ENCODE measurements around the gene GZMM.

Gene GZMM

GRCh38 chr19:514166-514663 is 29.6 kb upstream of the GZMM start:
- Histone ChIP-seq H3K36me3 (ENCODE audit: control insufficient read depth in 1 of 2, insufficient read depth in 2 of 2, low read length in 2 of 2) (peaks cover 12 to 15% of the 10 kb centered on the region in 2 experiments), H3K9me3 (ENCODE audit: insufficient read depth, low read depth, low read length) (peaks cover 3% of the 10 kb centered on the region), H3K4me3 (ENCODE audit: low read depth, low read length) (peak overlapping the region; percentile 38), H3K4me2 (ENCODE audit: low read length) (no peak overlapping the region), H3K27me3 (ENCODE audit: insufficient read depth, low read length) (no peaks in the 10 kb centered on the region), H3K79me2 (ENCODE audit: control insufficient read depth, insufficient read depth, low read length, poor library complexity) (no peaks in the 10 kb centered on the region), H3K27ac (ENCODE audit: low read depth, low read length) (no peak overlapping the region), H3K18ac (ENCODE audit: low read length) (no peak overlapping the region), H3K9ac (ENCODE audit: low read length) (no peak overlapping the region), H2AK5ac (ENCODE audit: low read length) (no peak overlapping the region), H2AFZ (ENCODE audit: insufficient read depth, low read length, poor library complexity) (no peak overlapping the region), H3K4ac (ENCODE audit: low read depth, low read length) (no peak overlapping the region), H3K79me1 (ENCODE audit: low read length) (peaks cover 6% of the 10 kb centered on the region), H2BK5ac (ENCODE audit: low read depth, low read length, poor library complexity) (no peak overlapping the region), H2BK120ac (ENCODE audit: insufficient read depth, low read length, poor library complexity) (no peak overlapping the region), H3K14ac (ENCODE audit: low read length) (no peak overlapping the region), H3K4me1 (ENCODE audit: control insufficient read depth in 1 of 2, insufficient read depth in 2 of 2, low read length in 2 of 2) (peaks cover 15 to 27% of the 10 kb centered on the region in 2 experiments), H4K8ac (ENCODE audit: low read depth, low read length) (no peak overlapping the region), H3K23ac (ENCODE audit: low read length) (no peak overlapping the region), H2BK12ac (ENCODE audit: low read length) (no peak overlapping the region), H4K91ac (ENCODE audit: low read depth, low read length) (no peak overlapping the region), H4K12ac (ENCODE audit: low read depth, low read length) (no peak overlapping the region)
- no CpG with 5 or more reads among the region's 9 CpGs for WGBS (ENCODE audit: extremely low coverage, insufficient coverage, insufficient read length)
- no peak for DNase-seq

DNA sequence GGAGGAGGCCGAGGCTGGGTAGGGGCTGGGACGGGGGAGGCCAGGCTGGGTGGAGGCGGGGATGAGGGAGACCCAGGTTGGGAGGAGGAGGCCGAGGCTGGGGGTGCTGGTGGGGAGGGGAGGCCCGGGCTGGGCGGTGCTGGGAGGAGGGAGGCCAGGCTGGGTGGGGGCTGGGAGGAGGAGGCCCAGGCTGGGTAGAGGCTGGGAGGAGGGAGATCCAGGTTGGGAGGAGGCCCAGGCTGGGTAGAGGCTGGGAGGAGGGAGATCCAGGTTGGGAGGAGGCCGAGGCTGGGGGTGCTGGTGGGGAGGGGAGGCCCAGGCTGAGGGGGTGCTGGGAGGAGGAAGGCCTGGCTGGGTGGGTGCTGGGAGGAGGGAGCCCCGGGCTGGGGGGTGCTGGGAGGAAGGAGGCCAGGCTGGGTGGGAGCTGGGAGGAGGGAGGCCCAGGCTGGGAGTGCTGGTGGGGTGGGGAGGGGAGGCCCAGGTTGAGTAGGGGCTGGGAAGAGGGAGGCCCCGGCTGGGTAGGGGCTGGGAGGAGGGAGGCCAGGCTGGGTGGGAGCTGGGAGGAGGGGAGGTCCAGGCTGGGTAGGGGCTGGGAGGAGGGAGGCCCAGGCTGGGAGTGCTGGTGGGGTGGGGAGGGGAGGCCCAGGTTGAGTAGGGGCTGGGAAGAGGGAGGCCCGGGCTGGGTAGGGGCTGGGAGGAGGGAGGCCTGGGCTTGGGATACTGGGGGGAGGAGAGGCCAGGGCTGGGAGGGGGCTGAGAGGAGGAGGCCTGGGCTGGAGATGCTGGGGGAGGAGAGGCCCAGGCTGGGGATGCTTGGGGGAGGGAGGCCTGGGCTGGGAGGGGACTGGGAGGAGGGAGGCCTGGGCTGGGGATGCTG is 25.9 kb upstream of the GZMM start:
- DNase-seq: no peak
- Histone ChIP-seq H2BK5ac (ENCODE audit: low read depth, low read length, poor library complexity) (no peak overlapping the region), H2BK12ac (ENCODE audit: low read length) (no peak overlapping the region), H2BK120ac (ENCODE audit: insufficient read depth, low read length, poor library complexity) (no peak overlapping the region), H4K8ac (ENCODE audit: low read depth, low read length) (no peak overlapping the region), H4K12ac (ENCODE audit: low read depth, low read length) (no peak overlapping the region), H2AK5ac (ENCODE audit: low read length) (no peak overlapping the region), H3K36me3 (ENCODE audit: control insufficient read depth in 1 of 2, insufficient read depth in 2 of 2, low read length in 2 of 2) (peaks cover 8 to 17% of the 10 kb centered on the region in 2 experiments), H3K4ac (ENCODE audit: low read depth, low read length) (no peak overlapping the region), H3K27ac (ENCODE audit: low read depth, low read length) (no peak overlapping the region), H3K4me1 (ENCODE audit: control insufficient read depth in 1 of 2, insufficient read depth in 2 of 2, low read length in 2 of 2) (peaks cover 4 to 12% of the 10 kb centered on the region in 2 experiments), H3K14ac (ENCODE audit: low read length) (no peak overlapping the region), H3K79me1 (ENCODE audit: low read length) (no peaks in the 10 kb centered on the region), H4K91ac (ENCODE audit: low read depth, low read length) (no peak overlapping the region), H3K79me2 (ENCODE audit: control insufficient read depth, insufficient read depth, low read length, poor library complexity) (no peaks in the 10 kb centered on the region), H3K18ac (ENCODE audit: low read length) (no peak overlapping the region), H3K4me3 (ENCODE audit: low read depth, low read length) (no peak overlapping the region), H2AFZ (ENCODE audit: insufficient read depth, low read length, poor library complexity) (no peak overlapping the region), H3K27me3 (ENCODE audit: insufficient read depth, low read length) (no peaks in the 10 kb centered on the region), H3K9ac (ENCODE audit: low read length) (no peak overlapping the region), H3K4me2 (ENCODE audit: low read length) (no peak overlapping the region), H3K23ac (ENCODE audit: low read length) (no peak overlapping the region), H3K9me3 (ENCODE audit: insufficient read depth, low read depth, low read length) (peaks cover 8% of the 10 kb centered on the region)
- WGBS (ENCODE audit: extremely low coverage, insufficient coverage, insufficient read length): no CpG with 5 or more reads among the region's 10 CpGs

- no peak overlapping the region for H3K23ac ChIP-seq (ENCODE audit: low read length)
- no peak overlapping the region for H3K4me2 ChIP-seq (ENCODE audit: low read length)
- no peak overlapping the region for H4K91ac ChIP-seq (ENCODE audit: low read depth, low read length)
These were observed 25.1 kb upstream of the GZMM start for GRCh38 chr19:518598-519231.

GRCh38 chr19:519449-519865 is 24.4 kb upstream of the GZMM start:
- H2BK120ac ChIP-seq (ENCODE audit: insufficient read depth, low read length, poor library complexity): no peak overlapping the region
- H4K8ac ChIP-seq (ENCODE audit: low read depth, low read length): no peak overlapping the region
- no peak overlapping the region for H4K12ac ChIP-seq (ENCODE audit: low read depth, low read length)
- no peak overlapping the region for H3K4ac ChIP-seq (ENCODE audit: low read depth, low read length)
- no peaks in the 10 kb centered on the region for H3K79me2 ChIP-seq (ENCODE audit: control insufficient read depth, insufficient read depth, low read length, poor library complexity)
- peaks cover 8% of the 10 kb centered on the region for H3K9me3 ChIP-seq (ENCODE audit: insufficient read depth, low read depth, low read length)
- H2BK12ac ChIP-seq (ENCODE audit: low read length): no peak overlapping the region
- H3K23ac ChIP-seq (ENCODE audit: low read length): no peak overlapping the region
- WGBS (ENCODE audit: extremely low coverage, insufficient coverage, insufficient read length): no CpG with 5 or more reads among the region's 45 CpGs
- DNase-seq: no peak
- no peak overlapping the region for H2BK5ac ChIP-seq (ENCODE audit: low read depth, low read length, poor library complexity)
- no peak overlapping the region for H3K14ac ChIP-seq (ENCODE audit: low read length)
- H3K4me1 ChIP-seq (ENCODE audit: control insufficient read depth in 1 of 2, insufficient read depth in 2 of 2, low read length in 2 of 2): peaks cover 4 to 12% of the 10 kb centered on the region in 2 experiments
- H3K18ac ChIP-seq (ENCODE audit: low read length): no peak overlapping the region
- H2AFZ ChIP-seq (ENCODE audit: insufficient read depth, low read length, poor library complexity): no peak overlapping the region
- no peak overlapping the region for H3K4me3 ChIP-seq (ENCODE audit: low read depth, low read length)
- no peaks in the 10 kb centered on the region for H3K27me3 ChIP-seq (ENCODE audit: insufficient read depth, low read length)
- no peak overlapping the region for H2AK5ac ChIP-seq (ENCODE audit: low read length)
- H3K36me3 ChIP-seq (ENCODE audit: control insufficient read depth in 1 of 2, insufficient read depth in 2 of 2, low read length in 2 of 2): peaks cover 0 to 8% of the 10 kb centered on the region in 2 experiments
- H3K27ac ChIP-seq (ENCODE audit: low read depth, low read length): no peak overlapping the region
- no peak overlapping the region for H3K9ac ChIP-seq (ENCODE audit: low read length)
- no peaks in the 10 kb centered on the region for H3K79me1 ChIP-seq (ENCODE audit: low read length)
- no peak overlapping the region for H4K91ac ChIP-seq (ENCODE audit: low read depth, low read length)
- no peak overlapping the region for H3K4me2 ChIP-seq (ENCODE audit: low read length)

More at GRCh38 chr19:518598-519231, 25.1 kb upstream of the GZMM start:
- H3K4me3 ChIP-seq (ENCODE audit: low read depth, low read length): no peak overlapping the region
- no peak overlapping the region for H2AK5ac ChIP-seq (ENCODE audit: low read length)
- H3K27ac ChIP-seq (ENCODE audit: low read depth, low read length): no peak overlapping the region
- no peak overlapping the region for H4K12ac ChIP-seq (ENCODE audit: low read depth, low read length)
- H3K9me3 ChIP-seq (ENCODE audit: insufficient read depth, low read depth, low read length): peaks cover 8% of the 10 kb centered on the region
- H3K18ac ChIP-seq (ENCODE audit: low read length): peak overlapping the region; percentile 56
- no peaks in the 10 kb centered on the region for H3K79me2 ChIP-seq (ENCODE audit: control insufficient read depth, insufficient read depth, low read length, poor library complexity)
- H3K4ac ChIP-seq (ENCODE audit: low read depth, low read length): no peak overlapping the region
- no peak overlapping the region for H2BK120ac ChIP-seq (ENCODE audit: insufficient read depth, low read length, poor library complexity)
- peaks cover 7 to 13% of the 10 kb centered on the region in 2 experiments for H3K36me3 ChIP-seq (ENCODE audit: control insufficient read depth in 1 of 2, insufficient read depth in 2 of 2, low read length in 2 of 2)
- no peak overlapping the region for H4K8ac ChIP-seq (ENCODE audit: low read depth, low read length)
- H3K4me1 ChIP-seq (ENCODE audit: control insufficient read depth in 1 of 2, insufficient read depth in 2 of 2, low read length in 2 of 2): peaks cover 4 to 12% of the 10 kb centered on the region in 2 experiments
- peak in 1 of 2 donors; percentile 11 for DNase-seq
- H3K9ac ChIP-seq (ENCODE audit: low read length): no peak overlapping the region
- no CpG with 5 or more reads among the region's 58 CpGs for WGBS (ENCODE audit: extremely low coverage, insufficient coverage, insufficient read length)
- H2BK12ac ChIP-seq (ENCODE audit: low read length): no peak overlapping the region
- H2AFZ ChIP-seq (ENCODE audit: insufficient read depth, low read length, poor library complexity): no peak overlapping the region
- no peak overlapping the region for H2BK5ac ChIP-seq (ENCODE audit: low read depth, low read length, poor library complexity)
- H3K14ac ChIP-seq (ENCODE audit: low read length): no peak overlapping the region
- H3K27me3 ChIP-seq (ENCODE audit: insufficient read depth, low read length): no peaks in the 10 kb centered on the region
- H3K79me1 ChIP-seq (ENCODE audit: low read length): no peaks in the 10 kb centered on the region

Data from trophoblast cell (in vitro differentiated cells and primary cell).